Activated CD8-positive, alpha-beta memory T cell treated with anti-CD3 and anti-CD28 coated beads, Interleukin-2, amount 50 U/mL, for 48 hours (primary cell): ENCODE measurements around the gene GIGYF2.
"Not testable (repeated sequence)": the region's sequence is repeated elsewhere in the genome, so short reads cannot be mapped to it uniquely, and the experiment has no call there.

Experiments used
- DNase-seq: peaks from one replicate; pipeline ENCODE4 v3.0.0-alpha.2; 2020

GIGYF2 gene, protein sequence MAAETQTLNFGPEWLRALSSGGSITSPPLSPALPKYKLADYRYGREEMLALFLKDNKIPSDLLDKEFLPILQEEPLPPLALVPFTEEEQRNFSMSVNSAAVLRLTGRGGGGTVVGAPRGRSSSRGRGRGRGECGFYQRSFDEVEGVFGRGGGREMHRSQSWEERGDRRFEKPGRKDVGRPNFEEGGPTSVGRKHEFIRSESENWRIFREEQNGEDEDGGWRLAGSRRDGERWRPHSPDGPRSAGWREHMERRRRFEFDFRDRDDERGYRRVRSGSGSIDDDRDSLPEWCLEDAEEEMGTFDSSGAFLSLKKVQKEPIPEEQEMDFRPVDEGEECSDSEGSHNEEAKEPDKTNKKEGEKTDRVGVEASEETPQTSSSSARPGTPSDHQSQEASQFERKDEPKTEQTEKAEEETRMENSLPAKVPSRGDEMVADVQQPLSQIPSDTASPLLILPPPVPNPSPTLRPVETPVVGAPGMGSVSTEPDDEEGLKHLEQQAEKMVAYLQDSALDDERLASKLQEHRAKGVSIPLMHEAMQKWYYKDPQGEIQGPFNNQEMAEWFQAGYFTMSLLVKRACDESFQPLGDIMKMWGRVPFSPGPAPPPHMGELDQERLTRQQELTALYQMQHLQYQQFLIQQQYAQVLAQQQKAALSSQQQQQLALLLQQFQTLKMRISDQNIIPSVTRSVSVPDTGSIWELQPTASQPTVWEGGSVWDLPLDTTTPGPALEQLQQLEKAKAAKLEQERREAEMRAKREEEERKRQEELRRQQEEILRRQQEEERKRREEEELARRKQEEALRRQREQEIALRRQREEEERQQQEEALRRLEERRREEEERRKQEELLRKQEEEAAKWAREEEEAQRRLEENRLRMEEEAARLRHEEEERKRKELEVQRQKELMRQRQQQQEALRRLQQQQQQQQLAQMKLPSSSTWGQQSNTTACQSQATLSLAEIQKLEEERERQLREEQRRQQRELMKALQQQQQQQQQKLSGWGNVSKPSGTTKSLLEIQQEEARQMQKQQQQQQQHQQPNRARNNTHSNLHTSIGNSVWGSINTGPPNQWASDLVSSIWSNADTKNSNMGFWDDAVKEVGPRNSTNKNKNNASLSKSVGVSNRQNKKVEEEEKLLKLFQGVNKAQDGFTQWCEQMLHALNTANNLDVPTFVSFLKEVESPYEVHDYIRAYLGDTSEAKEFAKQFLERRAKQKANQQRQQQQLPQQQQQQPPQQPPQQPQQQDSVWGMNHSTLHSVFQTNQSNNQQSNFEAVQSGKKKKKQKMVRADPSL (N-terminal part only)

DNA sequence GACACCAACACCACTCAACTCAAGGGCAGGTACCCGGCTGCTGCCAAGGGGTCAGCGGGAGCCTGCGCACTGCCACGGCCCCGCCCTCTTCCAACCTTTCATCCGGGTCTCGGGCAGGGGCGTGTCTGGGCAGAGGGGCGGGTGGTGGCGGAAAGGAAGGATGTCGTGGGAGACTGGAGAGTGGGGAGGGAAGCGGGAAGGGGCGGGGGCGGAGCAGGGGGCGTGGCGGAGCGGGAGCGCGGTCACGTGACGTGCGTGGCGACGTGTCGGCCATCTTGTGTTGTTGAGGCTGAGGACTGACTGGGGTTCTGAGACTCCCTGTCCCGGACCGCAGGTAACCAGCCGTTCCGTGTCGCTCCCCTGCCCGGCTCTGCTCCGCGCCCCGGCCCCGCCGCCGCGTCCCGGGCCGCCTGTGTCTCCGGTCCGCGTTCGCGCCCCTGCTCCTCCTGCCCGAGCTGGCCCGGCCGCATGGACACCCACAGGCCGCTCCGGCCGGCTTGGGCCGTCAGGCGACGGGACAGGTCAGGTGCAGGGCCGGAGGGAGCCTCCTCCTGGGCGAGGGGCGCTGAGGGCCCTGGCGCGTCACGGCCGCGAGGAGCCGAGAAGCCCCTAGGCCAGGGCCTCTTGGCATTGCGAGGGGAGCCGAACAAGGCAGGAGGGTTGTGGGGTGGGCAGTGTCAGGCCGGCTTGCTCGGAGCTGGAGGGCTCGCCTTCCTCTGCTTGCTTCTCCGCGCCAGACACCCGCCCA lies at the start of gene GIGYF2:
Gene GIGYF2 (plus strand): TSS at position 273 of the 748 bp plus-strand sequence. CDS start 37,867 bp downstream, outside the sequence.
- peak; percentile 96 for DNase-seq

DNA sequence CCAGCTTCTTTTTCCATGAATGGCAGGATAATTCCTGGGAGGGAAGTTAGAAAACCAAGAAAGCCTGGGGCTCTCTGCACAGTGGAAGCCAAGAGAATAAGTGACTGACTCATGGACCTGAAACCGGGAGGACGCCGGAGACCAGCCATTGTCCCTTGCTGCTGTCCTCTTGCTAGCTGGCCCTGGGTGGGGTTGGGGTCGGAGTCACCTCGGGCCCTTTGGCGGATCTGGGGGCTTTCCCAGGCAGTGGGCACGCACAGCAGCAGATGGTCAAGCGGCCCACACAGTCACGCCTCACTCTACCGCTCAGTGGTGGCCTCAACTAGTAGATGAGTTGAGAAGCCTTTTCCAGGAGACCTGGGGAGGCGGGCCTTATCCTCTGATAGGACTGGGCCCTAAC lies 48.1 kb upstream of the GIGYF2 start:
- no peak for DNase-seq

DNA sequence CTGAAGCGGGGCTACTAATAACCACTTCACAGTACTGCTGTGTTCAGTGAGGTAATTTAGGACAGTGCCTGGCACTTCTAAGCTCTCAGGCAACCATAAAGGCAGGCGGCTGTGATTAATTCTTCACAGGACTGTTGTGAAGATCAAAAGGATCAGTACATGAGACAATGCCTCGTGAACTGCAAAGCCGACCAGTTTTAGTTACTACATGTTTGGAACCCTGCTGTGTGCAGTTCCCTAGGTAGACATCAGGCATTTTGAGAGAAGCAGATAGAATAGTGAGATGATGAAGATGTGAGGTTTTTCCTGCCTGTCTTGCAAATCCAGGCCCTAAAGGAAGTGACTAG lies 44.7 kb upstream of the GIGYF2 start:
- DNase-seq = no peak

DNA sequence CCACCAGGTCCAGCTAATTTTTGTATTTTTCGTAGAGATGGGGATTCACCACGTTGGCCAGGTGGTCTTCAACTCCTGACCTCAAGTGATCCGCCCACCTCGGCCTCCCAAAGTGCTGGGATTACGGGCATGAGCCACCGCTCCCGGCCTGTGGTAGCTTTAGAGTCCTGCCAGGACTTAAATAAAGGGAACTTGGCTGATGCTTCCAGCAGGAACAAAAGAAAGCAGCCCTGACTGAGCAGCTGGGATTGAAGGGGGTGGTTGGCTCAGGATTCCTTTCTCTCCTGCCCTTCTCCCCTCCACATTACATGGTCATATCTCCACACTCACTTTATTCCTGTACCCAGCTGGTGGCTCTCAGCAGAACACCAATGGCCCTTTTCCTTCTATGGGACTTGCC lies 43.7 kb upstream of the GIGYF2 start:
- DNase-seq = no peak

DNA sequence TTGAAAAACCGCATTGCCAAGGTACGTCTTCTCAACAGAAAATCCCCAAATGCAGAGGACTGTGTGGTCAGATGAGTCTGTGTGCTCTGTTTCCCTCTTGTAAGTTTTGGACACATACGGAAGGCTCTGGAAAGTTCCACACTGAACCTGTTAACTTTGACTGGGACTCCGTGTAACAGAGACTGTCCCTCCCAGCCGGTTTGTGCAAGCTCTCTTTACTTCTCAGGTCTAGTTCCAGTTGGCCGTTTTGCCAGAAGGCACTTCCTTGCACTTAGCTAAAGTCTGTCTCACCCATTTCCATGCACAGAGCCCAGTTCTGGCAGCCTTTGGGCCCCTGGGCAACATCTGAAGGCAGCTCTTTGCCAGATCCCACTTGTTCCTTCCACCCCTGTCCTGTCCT lies 41.7 kb upstream of the GIGYF2 start:
- no peak for DNase-seq

DNA sequence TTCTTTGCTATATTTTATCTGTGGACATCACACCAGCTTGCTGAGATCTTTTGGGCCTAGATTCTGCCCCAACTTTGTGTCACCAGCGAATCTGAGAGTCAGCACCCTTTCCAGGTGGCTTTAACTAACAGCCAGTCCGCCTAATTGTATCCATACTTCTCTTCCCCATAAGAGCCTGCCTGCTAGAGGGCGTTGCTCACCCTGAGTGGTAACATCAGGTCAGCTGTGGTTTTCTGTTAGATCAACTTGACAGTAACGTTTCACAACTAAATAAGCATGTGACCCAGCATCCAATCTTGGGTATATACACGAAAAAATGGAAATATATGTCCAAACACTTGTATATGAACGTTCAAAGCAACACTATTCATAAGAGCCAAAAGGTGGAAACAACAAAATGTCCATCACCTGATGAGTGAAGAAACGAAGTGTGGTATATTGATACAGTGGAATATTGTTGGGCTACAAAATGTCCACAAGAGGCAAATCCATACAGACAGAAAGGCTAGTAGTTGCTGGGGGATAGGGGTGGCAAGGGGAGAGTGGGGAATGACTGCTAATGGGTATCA lies 38.8 kb upstream of the GIGYF2 start:
- no peak for DNase-seq

DNA sequence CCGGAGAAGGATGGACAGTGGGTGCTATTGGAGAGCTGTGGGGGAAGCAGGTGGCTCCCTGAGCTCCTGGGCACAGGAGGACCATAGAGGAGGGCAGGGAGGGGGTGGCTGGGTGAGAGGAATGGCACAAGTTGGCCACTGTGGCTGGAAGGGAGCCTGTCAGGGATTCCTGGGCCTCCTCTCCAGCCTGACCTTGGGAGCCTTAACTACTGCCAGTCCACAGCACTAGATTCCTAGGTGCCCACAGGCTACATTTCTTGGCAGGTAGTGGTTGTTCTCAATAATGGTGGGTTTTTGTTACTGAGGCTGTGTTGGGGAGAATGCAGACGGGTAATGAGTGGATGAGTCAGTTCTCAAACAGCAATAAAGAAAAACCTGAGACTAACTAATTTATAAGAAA lies 37.8 kb upstream of the GIGYF2 start:
- no peak for DNase-seq

DNA sequence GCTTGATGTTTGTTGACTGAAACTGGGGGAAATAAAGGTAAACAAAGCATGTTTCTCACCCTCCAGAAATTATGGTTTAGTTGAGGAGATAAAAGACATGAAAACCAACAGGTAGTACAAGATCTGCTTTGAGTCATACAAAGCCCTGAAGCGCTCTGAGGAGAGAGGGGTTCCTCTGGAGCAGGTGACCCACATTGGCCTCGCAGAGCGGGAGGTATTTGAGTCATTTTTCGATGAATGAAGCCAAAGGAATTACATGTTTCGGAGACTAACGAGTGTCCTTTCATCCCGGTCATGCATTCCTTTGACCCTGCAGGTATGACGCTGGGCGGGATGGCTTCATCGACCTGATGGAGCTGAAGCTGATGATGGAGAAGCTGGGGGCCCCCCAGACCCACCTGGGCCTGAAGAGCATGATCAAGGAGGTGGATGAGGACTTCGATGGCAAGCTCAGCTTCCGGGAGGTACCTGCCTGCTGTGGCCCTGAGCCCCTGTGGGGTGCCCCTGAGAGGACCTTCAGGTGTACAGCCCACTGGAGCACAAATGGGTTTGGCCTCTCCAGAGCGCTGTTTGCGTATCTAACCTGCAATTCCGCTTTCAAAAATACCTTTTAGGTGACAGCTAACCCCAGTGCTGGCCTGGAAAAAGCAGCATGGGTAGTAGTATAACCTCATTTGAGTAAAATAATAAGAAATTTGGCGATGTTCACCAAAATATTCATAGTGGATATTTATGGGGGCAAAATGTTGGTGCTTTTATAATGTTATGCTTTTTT lies 34.5 kb upstream of the GIGYF2 start:
- DNase-seq = no peak

DNA sequence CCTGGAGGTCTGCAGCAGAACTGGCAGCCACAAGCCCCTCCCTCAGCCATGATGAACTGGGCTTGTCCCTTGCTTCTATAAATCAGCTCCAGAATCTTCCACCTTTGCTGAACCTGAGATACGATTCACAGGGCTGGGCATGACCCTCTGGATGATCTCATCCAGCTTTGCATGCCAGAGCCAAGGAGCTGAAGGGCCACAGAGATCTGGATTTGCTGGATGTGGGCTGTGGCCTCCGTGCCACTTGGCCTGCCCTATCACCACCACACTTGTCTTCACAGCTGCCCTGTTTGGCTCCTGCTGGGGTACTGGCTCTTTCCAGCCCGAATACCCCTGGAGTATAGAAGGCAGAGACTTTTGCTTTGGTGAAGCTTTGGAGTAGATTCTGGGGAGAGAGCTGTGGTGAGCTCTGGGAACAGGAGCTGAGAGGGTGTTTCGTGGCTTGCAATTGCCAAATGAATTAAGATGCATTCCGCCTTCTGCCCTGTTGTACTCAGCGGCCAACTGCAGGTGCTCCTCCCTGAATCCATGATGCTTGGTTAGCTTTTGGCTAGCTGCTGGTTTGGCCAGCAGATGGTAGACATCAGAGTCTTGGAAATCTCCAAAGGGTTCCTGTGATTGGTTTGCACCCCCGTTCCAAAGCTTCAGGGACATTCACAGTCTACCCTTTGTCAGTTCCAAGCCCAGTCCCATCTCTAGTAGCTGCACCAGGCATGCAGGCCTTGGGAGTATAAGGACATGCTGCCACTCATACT lies 30.9 kb upstream of the GIGYF2 start:
- DNase-seq = no peak

DNA sequence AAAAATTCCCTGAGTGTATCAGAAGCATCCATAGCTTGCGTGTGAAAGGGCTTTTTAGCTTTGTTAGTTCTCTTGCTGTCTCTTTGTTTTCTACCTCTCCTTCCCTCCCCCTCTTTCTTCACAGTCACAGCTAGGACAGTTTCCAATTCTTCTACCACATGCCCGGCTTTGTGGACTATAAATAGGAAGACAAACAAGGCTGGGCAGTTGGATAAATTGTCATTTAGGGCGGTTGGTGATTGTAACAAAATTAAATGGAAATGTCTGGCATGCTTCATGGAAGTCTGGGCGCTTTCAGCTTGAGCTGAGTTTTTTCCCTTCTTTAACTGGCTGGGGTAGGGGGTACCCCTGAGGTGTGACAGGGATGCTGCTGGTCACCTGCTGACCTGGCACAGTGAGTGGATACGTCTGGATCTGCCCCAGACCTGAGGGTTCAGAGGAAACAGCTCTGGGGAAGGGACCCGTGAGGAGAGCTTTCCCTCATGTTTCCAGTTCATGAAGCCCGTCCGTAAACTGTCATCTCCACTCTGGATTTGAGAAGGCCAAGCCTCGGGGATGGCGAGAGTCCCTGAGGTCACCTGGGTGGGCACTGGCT lies 29.0 kb upstream of the GIGYF2 start:
- no peak for DNase-seq

DNA sequence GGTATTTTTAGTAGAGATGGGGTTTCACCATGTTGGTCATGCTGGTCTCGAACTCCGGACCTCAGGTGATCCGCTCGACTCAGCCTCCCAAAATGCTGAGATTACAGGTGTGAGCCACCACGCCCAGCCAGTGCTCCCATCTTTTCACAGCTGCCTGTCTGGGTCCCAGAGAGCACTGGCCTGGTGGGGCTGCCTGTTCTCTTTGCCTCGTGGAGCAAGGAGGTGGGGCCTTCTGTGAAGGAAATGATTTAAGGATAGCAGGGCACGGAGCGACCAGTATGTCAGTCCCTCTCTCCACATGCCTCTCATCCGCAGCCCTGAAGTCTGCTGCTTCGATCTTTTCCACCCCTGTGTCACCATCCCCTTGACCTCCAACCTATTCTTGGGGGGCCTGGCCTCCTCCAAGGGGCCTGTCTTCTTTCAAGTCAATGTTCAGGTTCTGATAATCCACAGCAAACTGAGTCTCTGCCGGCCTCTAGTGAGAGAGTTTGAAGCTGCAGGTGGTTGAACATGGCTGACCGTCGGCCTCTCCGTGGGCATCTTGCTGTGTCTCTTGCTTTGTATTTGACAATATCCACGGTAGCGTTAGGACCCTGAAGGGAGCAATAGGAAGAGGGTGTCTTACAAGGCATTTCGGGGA lies 28.2 kb upstream of the GIGYF2 start:
- DNase-seq = no peak

DNA sequence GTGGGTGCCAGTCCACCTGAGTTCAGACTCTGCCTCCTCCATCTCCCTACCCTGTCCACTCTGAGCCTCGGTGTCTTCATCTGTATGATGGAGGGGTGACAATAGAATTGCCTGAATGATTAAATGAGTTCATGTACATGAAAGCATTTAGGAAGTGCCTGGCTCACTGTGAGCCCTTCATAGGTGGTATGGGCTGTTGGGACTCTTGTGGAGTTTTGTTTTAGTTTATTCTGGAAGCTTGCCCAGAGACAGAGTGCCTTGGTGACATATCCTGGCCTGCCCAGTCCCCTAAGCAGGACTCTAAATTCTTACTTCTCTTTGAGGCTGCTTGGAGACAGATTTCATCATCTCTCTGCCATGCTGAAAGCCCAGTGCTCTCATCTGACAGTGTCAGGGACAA lies 24.5 kb upstream of the GIGYF2 start:
- DNase-seq = no peak

DNA sequence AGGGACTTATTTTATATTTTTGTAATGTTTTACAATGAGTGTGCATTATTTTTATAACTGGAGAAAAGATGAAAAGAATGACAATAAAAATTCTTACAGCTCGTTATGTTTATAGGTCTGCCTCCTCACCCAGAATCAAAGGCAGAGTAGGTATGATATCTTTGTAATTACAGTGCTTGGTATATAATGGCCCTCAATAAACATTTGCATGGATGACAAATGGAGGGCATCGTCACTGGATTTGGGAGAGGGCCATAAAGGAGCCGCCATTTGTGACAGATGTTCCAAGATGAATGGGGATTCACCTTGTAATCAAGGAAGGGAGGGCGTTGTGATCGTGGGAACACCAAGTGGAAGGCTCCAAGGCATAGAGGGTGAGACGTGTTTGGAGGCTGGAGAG lies 22.6 kb upstream of the GIGYF2 start:
- DNase-seq = no peak

DNA sequence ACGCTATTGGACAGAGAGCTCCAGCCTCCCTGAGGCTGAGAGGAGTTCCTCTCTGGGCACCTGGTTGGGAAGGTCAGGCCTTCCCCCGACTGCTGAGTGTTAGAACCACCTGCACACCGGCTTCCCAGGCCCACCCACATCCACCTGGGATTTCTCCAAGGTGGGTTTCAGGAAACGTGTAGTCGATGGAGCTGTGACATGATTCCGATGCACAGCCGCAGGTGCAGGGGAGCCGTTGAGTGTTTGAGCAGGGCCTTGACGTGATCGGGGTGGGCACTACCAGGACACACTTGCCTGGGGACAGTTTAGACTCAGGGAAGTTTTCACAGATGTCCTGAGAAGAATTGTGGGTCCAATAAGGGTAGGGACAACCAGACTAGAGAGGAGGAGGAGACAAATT lies 21.8 kb upstream of the GIGYF2 start:
- no peak for DNase-seq

DNA sequence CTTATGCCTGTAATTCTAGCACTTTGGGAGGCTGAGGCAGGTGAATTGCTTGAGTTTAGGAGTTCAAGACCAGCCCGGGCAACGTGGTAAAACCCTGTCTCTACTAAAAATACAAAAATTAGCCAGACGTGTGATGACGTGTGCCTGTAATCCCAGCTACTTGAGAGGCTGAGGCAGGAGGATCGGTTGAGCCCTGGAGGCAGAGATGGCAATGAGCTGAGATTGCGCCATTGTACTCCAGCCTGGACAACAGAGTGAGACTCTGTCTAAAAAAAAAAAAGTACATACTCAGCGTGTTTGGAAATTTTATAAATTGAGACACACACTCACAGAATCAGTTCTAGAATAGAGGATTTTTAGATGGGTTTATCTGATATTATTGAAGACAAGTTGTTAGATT lies 17.1 kb upstream of the GIGYF2 start:
- DNase-seq = no peak

DNA sequence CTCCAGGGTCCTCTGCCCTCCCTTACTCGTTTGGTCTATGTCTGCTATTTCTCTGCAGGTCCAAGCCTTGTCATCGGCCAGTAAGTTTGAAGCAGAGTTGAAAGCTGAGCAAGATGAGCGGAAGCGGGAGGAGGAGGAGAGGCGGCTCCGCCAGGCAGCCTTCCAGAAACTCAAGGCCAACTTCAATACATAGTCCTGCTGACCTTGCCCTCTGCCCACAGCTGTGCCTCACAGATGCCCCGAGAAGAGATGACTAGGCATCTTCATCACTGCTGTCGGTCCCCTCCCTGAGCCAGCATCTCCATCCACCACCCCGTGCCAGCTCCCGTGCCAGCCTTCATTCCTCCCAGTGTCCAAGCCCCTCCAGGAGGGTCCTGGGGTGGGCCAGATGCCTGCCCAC lies 15.6 kb upstream of the GIGYF2 start:
- DNase-seq = no peak

DNA sequence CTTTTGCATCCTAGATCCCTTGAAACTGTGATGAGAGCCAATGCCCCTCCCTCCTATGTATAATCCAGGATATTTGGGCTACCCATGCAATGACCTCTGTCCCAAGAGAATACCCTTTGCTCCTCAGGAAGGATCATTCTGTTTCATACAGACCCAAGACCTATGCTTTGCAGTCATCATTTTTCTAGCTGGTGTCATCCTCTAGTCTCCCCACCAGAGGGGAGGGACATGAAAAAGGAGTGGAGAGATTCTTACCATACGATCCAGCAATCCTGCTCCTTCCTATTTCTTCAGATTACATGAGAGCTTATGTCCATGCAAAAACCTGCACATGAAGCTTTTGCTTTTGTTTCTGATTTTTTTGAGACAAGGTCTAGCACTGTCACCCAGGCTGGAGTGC lies 13.8 kb upstream of the GIGYF2 start:
- no peak for DNase-seq

DNA sequence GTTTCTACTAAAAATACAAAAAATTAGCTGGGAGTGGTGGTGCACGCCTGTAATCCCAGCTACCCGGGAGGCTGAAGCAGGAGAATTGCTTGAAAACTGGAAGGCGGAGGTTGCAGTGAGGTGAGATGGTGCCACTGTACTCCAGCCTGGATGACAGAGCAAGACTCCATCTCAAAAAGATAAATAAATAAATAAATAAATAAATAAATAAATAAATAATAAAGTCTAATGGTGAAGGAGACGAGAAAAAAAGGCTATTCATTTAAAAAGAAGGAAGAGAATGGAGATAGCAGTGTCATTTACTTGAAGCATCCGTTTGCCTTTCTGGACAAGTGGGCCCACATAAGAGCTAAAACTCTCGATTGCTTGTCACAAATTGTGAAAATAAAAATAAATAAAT lies 11.7 kb upstream of the GIGYF2 start:
- DNase-seq = not testable (repeated sequence)

DNA sequence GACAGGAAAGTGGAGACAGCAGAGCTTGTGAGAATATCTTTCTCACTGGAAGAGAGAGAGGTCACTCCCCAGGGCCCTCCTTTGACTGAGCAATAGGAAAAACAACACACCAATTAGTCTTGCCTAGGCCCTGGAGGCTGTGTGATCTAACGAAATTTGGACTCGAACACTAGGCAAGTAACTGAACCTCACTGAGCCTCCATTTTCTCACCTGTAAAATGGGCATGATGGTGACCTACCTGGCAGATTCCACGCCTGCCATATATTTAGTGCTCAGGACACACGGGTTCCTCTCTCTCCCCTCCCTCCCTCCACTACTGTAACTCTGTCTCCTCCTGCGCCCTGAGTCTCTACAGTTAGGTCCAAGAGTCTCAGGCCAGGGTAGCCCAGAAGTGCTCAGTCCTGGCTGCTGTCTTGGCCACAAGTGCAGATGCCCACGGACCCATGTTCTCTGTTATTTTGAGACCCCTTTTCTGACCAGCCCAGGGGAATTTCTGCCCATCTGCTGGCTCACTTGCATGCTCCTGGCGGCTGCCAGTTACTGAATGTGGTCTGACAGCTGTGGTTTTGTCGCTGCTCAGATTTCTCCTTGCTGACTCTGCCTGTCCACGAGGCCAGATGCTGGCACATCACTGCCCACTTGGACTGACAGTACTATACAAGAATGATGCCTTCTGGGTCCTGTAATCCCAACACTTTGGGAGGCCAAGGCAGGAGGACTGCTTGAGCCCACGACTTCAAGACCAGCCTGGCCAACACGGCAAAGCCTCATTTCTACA lies 9.6 kb upstream of the GIGYF2 start:
- DNase-seq = no peak
